Karpas-422 (cell line): Measurements from ENCODE around the gene INPP5D. TPM values are rescaled to one million over a fixed set of nuclear protein-coding genes. Genes with fewer than 3 reads are reported as not detected.

ENCODE experiments used
- DNase-seq: peaks from one replicate; pipeline ENCODE4 v3.0.0-alpha.2; 2015
- H2AFZ ChIP-seq: fragments of 200-600 bp; sonication (generic); 2 replicates; pipeline ENCODE4 v1.6.1; 2014; ENCODE audit warnings: antibody characterized with exemption, low read length, mixed read lengths
- H3K27ac ChIP-seq: fragments of 200-600 bp; sonication (generic); 2 replicates; pipeline ENCODE4 v1.5.1; 2014; ENCODE audit warnings: mild to moderate bottlenecking, low read length, moderate library complexity
- H3K27me3 ChIP-seq: fragments of 200-600 bp; sonication (generic); 2 replicates; pipeline ENCODE4 v1.6.1; 2014; ENCODE audit warnings: low read length, mixed read lengths
- H3K36me3 ChIP-seq: fragments of 200-600 bp; sonication (generic); 2 replicates; pipeline ENCODE4 v1.6.1; 2014; ENCODE audit warnings: low read length, mixed read lengths; ENCODE audit not compliant: insufficient read depth
- H3K4me1 ChIP-seq: fragments of 200-600 bp; sonication (generic); 2 replicates; pipeline ENCODE4 v1.6.1; 2014; ENCODE audit warnings: mild to moderate bottlenecking, low read length, mixed read lengths
- H3K4me2 ChIP-seq: fragments of 200-600 bp; sonication (generic); 2 replicates; pipeline ENCODE4 v1.6.1; 2014; ENCODE audit warnings: low read length, low read depth, mild to moderate bottlenecking; ENCODE audit not compliant: poor library complexity, severe bottlenecking
- H3K4me3 ChIP-seq: fragments of 200-600 bp; sonication (generic); 2 replicates; pipeline ENCODE4 v1.5.1; 2014; ENCODE audit warnings: mild to moderate bottlenecking, antibody characterized with exemption, low read length, mixed read lengths
- H3K79me2 ChIP-seq: fragments of 200-600 bp; sonication (generic); 2 replicates; pipeline ENCODE4 v1.6.1; 2014; ENCODE audit warnings: mild to moderate bottlenecking, low read length, mixed read lengths
- H3K9ac ChIP-seq: fragments of 200-600 bp; sonication (generic); 2 replicates; pipeline ENCODE4 v1.6.0; 2014; ENCODE audit warnings: low read length
- H3K9me2 ChIP-seq: fragments of 200-600 bp; sonication (generic), shearing (Covaris generic); replicated peaks from 2 replicates; pipeline ENCODE4 v1.6.0; 2014; ENCODE audit warnings: mild to moderate bottlenecking, low read length, moderate library complexity; ENCODE audit not compliant: insufficient read depth
- H3K9me3 ChIP-seq: fragments of 300-700, 200-600 bp; sonication (generic); 2 replicates; pipeline ENCODE4 v1.6.1; 2014; ENCODE audit warnings: low read length, mixed read lengths
- H4K20me1 ChIP-seq: fragments of 200-600 bp; sonication (generic); 2 replicates; pipeline ENCODE4 v1.6.1; 2014; ENCODE audit warnings: mild to moderate bottlenecking, antibody characterized with exemption, low read length, low read depth; ENCODE audit not compliant: insufficient read depth
- total RNA-seq: library from RNA; depleted of rRNA; stranded (reverse); fragments of >200 nt; shearing (Covaris generic); gene quantifications from 2 replicates; pipeline ENCODE4 v1.2.3, GENCODE V29; 2014; ENCODE audit warnings: low replicate concordance

Gene INPP5D
- total RNA-seq, 1 experiment from 2014 or later, result 145 TPM

DNA sequence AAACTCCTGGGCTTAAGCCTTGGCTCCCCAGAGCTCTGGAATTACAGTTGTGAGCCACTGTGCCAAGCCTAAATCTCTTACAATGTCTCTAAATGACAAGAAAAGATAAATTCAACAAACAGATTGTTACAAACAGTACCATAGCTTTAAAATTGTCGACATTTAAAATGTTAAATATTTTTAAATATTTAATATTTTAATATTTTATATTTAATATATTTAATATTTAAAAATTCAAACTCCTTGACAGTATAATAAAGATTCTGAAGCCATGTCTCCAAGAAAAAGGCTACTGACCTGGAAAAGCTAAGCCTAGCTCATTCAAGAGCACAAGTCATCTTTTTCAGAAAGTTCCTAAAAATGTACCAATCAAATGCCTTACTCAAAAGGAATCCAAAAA, 75.3 kb downstream of the INPP5D start:
- H3K9me2 ChIP-seq, result no peaks in the 10 kb centered on the region
- no peak overlapping the region for H3K4me2 ChIP-seq
- DNase-seq, result no peak
- no peaks in the 10 kb centered on the region for H3K9me3 ChIP-seq
- no peak overlapping the region for H3K27ac ChIP-seq
- 0 out of 2 replicates have a peak, but pooled peaks cover 6% of the 10 kb centered on the region for H3K79me2 ChIP-seq
- H4K20me1 ChIP-seq, result no peaks in the 10 kb centered on the region
- H2AFZ ChIP-seq, result no peak overlapping the region
- H3K27me3 ChIP-seq, result no peaks in the 10 kb centered on the region
- H3K4me3 ChIP-seq, result no peak overlapping the region
- no peak overlapping the region for H3K9ac ChIP-seq
- H3K4me1 ChIP-seq, result no peaks in the 10 kb centered on the region
- peaks cover 68% of the 10 kb centered on the region for H3K36me3 ChIP-seq

DNA sequence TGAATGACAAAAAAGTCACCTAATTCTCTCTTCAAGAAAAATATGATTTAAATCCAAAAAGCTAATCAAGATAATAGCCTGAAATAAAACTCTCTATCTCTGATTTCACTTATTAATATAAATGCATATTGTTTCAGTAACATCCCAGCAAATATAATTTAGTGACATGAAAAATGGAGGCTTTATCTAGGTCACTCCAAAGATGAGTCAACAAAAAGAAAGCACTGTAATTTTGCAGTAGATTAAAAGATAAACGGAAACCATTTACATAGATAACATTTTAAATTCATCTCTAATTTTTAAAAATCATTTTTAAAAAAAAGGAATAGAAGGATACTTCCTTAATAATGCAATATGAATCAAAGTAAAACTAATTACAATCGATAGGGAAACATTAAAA, 76.9 kb downstream of the INPP5D start:
- Histone ChIP-seq H3K4me2 (no peak overlapping the region), H3K79me2 (0 out of 2 replicates have a peak, but pooled peaks cover 6% of the 10 kb centered on the region), H4K20me1 (no peaks in the 10 kb centered on the region), H3K27me3 (no peaks in the 10 kb centered on the region), H3K27ac (no peak overlapping the region), H3K4me3 (no peak overlapping the region), H3K9ac (no peak overlapping the region), H2AFZ (no peak overlapping the region), H3K36me3 (peaks cover 63% of the 10 kb centered on the region), H3K9me3 (no peaks in the 10 kb centered on the region), H3K4me1 (no peaks in the 10 kb centered on the region), H3K9me2 (no peaks in the 10 kb centered on the region)
- no peak for DNase-seq

GRCh38 chr2:233140077-233140585, 80.0 kb downstream of the INPP5D start:
- Histone ChIP-seq H3K4me1 (no peaks in the 10 kb centered on the region), H3K4me3 (no peak overlapping the region), H3K27ac (no peak overlapping the region), H3K9ac (no peak overlapping the region), H3K4me2 (no peak overlapping the region), H3K9me3 (no peaks in the 10 kb centered on the region), H3K36me3 (peaks cover 62% of the 10 kb centered on the region), H3K27me3 (no peaks in the 10 kb centered on the region), H3K79me2 (peaks cover 9% of the 10 kb centered on the region; the same call in 1 of the 2 replicates), H2AFZ (no peak overlapping the region), H3K9me2 (no peaks in the 10 kb centered on the region), H4K20me1 (no peaks in the 10 kb centered on the region)
- no peak for DNase-seq

GRCh38 chr2:233140978-233141377, 80.8 kb downstream of the INPP5D start:
- DNase-seq, result no peak
- no peaks in the 10 kb centered on the region for H4K20me1 ChIP-seq
- H3K4me2 ChIP-seq, result no peak overlapping the region
- H3K79me2 ChIP-seq, result peaks cover 9% of the 10 kb centered on the region; the same call in 1 of the 2 replicates
- peaks cover 63% of the 10 kb centered on the region for H3K36me3 ChIP-seq
- H2AFZ ChIP-seq, result no peak overlapping the region
- H3K9ac ChIP-seq, result no peak overlapping the region
- no peaks in the 10 kb centered on the region for H3K9me2 ChIP-seq
- H3K4me3 ChIP-seq, result no peak overlapping the region
- no peak overlapping the region for H3K27ac ChIP-seq
- no peaks in the 10 kb centered on the region for H3K27me3 ChIP-seq
- H3K9me3 ChIP-seq, result no peaks in the 10 kb centered on the region
- H3K4me1 ChIP-seq, result no peaks in the 10 kb centered on the region

DNA sequence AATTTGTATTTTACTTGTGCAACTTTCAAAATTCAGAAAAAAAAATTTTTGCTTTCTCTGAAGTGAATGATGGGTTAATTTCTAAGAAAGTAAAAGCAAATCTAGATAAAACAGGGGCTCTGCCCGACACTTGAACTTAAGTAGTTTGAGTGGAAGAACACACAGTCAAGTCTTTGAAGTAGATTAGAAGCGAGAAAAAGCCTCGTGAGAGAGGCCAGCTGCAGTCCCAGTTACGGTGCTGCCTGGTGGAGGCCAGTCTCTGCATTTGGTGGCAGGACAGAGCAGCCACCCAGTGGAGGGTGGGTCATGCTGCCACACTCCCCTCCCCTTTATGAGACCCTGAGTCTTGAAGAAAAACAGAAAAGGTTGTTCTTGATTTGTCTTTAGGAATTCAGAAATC, 81.8 kb downstream of the INPP5D start:
- no peaks in the 10 kb centered on the region for H3K4me1 ChIP-seq
- no peak for DNase-seq
- H3K27ac ChIP-seq, result no peak overlapping the region
- H4K20me1 ChIP-seq, result no peaks in the 10 kb centered on the region
- no peaks in the 10 kb centered on the region for H3K9me3 ChIP-seq
- H2AFZ ChIP-seq, result no peak overlapping the region
- no peak overlapping the region for H3K4me2 ChIP-seq
- no peak overlapping the region for H3K4me3 ChIP-seq
- no peaks in the 10 kb centered on the region for H3K9me2 ChIP-seq
- H3K36me3 ChIP-seq, result peaks cover 65% of the 10 kb centered on the region
- no peak overlapping the region for H3K9ac ChIP-seq
- H3K27me3 ChIP-seq, result no peaks in the 10 kb centered on the region
- H3K79me2 ChIP-seq, result peaks cover 7% of the 10 kb centered on the region; the same call in 1 of the 2 replicates

DNA sequence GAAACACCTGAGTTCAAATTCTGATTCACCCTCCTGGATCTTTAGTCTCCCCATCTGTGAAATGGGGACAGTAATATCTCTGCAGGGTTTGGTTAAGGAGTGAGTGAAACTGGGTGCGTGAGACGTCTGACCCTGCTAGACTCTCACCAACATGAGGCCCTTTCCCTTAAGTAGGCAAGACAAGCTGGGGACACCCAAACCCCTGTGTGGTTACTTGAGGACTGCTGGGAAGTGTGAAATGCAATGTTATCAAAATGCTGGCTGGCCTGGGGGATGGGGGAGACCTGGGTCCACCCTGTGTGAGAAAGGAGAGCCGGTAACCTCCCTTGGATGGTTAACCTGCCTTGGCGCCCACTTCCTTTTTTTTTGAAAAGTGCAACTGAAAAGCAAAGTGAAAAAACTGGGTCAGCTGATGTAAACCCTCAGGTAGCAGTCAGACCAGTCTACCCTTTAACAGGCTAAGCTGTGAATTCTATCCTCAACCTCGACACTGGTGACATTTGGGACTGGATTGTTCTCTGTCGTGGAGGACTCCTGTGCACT, 82.3 kb downstream of the INPP5D start:
- no peak overlapping the region for H3K9ac ChIP-seq
- no peak overlapping the region for H2AFZ ChIP-seq
- no peak overlapping the region for H3K27ac ChIP-seq
- H4K20me1 ChIP-seq, result no peaks in the 10 kb centered on the region
- peaks cover 70% of the 10 kb centered on the region for H3K36me3 ChIP-seq
- H3K9me3 ChIP-seq, result no peaks in the 10 kb centered on the region
- peaks cover 7% of the 10 kb centered on the region; the same call in 1 of the 2 replicates for H3K79me2 ChIP-seq
- no peak overlapping the region for H3K4me3 ChIP-seq
- H3K27me3 ChIP-seq, result no peaks in the 10 kb centered on the region
- no peaks in the 10 kb centered on the region for H3K9me2 ChIP-seq
- H3K4me2 ChIP-seq, result no peak overlapping the region
- no peak for DNase-seq
- H3K4me1 ChIP-seq, result no peaks in the 10 kb centered on the region

DNA sequence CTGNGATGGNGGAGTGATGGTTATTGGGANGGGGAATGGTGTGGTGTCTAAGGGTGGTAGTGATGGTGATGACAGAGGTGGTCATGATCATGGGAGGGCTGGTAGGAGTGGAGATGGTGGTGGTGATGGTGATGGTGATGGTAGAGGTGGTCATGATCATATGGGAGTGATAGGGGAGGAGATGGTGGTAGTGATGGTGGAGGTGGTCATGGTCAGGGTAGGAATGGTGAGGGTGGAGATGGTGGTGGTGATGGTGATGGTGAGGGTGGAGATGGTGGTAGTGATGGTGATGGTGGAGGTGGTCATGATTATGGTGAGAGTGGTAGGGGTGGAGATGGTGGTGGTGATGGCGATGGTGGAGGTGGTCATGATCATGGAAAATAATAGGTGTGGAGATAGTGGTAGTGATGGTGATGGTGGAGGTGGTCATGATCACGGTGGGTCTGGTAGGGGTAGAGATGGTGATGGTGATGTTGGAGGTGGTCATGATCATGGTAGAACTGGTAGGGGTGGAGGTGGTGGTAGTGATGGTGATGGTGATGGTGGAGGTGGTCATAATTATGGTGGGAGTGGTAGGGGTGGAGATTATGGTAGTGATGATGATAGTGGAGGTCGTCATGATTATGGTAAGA, 83.7 kb downstream of the INPP5D start:
- Histone ChIP-seq H3K4me2 (no peak overlapping the region), H3K36me3 (peaks cover 84% of the 10 kb centered on the region), H4K20me1 (no peaks in the 10 kb centered on the region), H3K9ac (no peak overlapping the region), H2AFZ (no peak overlapping the region), H3K27me3 (no peaks in the 10 kb centered on the region), H3K79me2 (peaks cover 7% of the 10 kb centered on the region; the same call in 1 of the 2 replicates), H3K9me3 (no peaks in the 10 kb centered on the region), H3K27ac (no peak overlapping the region), H3K4me3 (no peak overlapping the region), H3K4me1 (no peaks in the 10 kb centered on the region), H3K9me2 (no peaks in the 10 kb centered on the region)
- DNase-seq, result no peak

DNA sequence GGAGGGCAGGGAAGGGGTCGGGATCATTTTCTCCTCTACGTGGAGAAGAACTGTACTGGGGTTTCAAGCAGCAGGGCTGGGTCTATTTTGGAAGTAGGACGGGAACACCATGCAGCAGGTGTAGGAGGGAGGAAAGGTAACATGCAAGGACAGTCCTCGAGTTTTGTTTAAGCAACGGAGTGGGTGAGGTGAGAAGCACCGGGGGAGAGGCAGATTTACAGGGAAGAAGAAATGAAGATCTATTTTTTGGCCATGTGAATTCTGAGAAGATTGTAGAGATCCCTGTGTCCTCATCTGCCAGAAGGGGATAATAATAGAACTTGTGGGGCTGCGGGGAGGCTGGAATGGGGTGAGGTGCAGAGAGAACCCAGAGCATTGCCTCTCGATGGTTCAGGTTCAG, 85.6 kb downstream of the INPP5D start:
- no peak overlapping the region for H2AFZ ChIP-seq
- DNase-seq, result no peak
- no peaks in the 10 kb centered on the region for H3K9me2 ChIP-seq
- no peaks in the 10 kb centered on the region for H4K20me1 ChIP-seq
- H3K27ac ChIP-seq, result no peak overlapping the region
- H3K79me2 ChIP-seq, result peaks cover 7% of the 10 kb centered on the region; the same call in 1 of the 2 replicates
- H3K4me3 ChIP-seq, result no peak overlapping the region
- no peaks in the 10 kb centered on the region; the same call in 1 of the 2 replicates for H3K9me3 ChIP-seq
- H3K27me3 ChIP-seq, result no peaks in the 10 kb centered on the region
- H3K4me2 ChIP-seq, result no peak overlapping the region
- no peak overlapping the region for H3K9ac ChIP-seq
- H3K36me3 ChIP-seq, result peaks cover 79% of the 10 kb centered on the region
- H3K4me1 ChIP-seq, result no peaks in the 10 kb centered on the region
